ENCODE measurements around the gene ATL1. TPM values are rescaled to one million over a fixed set of nuclear protein-coding genes. Genes with fewer than 3 reads are reported as not detected.

The ATL1 gene
- total and polyA plus RNA-seq, 2 of the 8 experiments (the other 6 are each of a cell fraction or from before 2014, with no cell fraction given), result 4.0 to 5.9 TPM

- Histone ChIP-seq H4K8ac (ENCODE audit: extremely low read depth, insufficient read depth, low read length) (no peak overlapping the region), H3K14ac (ENCODE audit: insufficient read length) (no peak overlapping the region), H2BK5ac (ENCODE audit: low read depth, low read length) (no peak overlapping the region), H3K23me2 (ENCODE audit: low read depth, low read length) (no peaks in the 10 kb centered on the region), H3K27ac (ENCODE audit: low read depth, low read length) (no peak overlapping the region), H2AK5ac (ENCODE audit: low read depth, low read length) (no peak overlapping the region), H3K36me3 (ENCODE audit: control insufficient read depth in 2 of 4, insufficient read depth in 4 of 4, low read length in 3 of 4) (no peaks in the 10 kb centered on the region), H2BK120ac (replicated peaks; ENCODE audit: low read depth, low read length) (no peak overlapping the region), H3K4ac (replicated peaks; ENCODE audit: insufficient read length, low read depth, low read length) (no peak overlapping the region), H2BK20ac (ENCODE audit: low read length) (no peak overlapping the region), H4K91ac (replicated peaks; ENCODE audit: insufficient read length, low read length) (no peak overlapping the region), H3K4me2 (ENCODE audit: insufficient read depth in 1 of 2, low read depth in 2 of 2, low read length in 2 of 2) (no peak overlapping the region), H2AFZ (ENCODE audit: low read length) (no peak overlapping the region), H4K5ac (ENCODE audit: insufficient read length, low read depth, low read length) (no peak overlapping the region), H4K20me1 (replicated peaks in 1 of 2; ENCODE audit: control insufficient read depth in 1 of 2, insufficient read depth in 2 of 2, low read length in 2 of 2) (no peaks in the 10 kb centered on the region), H3K79me1 (ENCODE audit: low read depth, low read length) (no peaks in the 10 kb centered on the region), H3K9ac (replicated peaks in 1 of 4; ENCODE audit: extremely low read depth in 1 of 4, low read depth in 3 of 4, low read length in 3 of 4) (no peak overlapping the region), H2BK15ac (ENCODE audit: low read length) (no peak overlapping the region), H3K56ac (replicated peaks; ENCODE audit: insufficient read length, low read depth, low read length) (no peak overlapping the region), H3K27me3 (replicated peaks in 1 of 4; ENCODE audit: control insufficient read depth in 3 of 4, extremely low read depth in 1 of 4, insufficient read depth in 3 of 4, low read length in 3 of 4) (no peaks in the 10 kb centered on the region), H3K4me3 (ENCODE audit: extremely low read depth in 1 of 4, insufficient read depth in 2 of 4, low read depth in 3 of 4, low read length in 4 of 4) (no peak overlapping the region), H2BK12ac (ENCODE audit: low read depth, low read length) (no peak overlapping the region), H3K79me2 (ENCODE audit: control insufficient read depth in 1 of 2, insufficient read depth in 2 of 2, low read length in 2 of 2) (no peaks in the 10 kb centered on the region; a peak in 1 of 4 replicates), H3K18ac (ENCODE audit: extremely low read depth, low read length) (no peak overlapping the region), H3K23ac (ENCODE audit: insufficient read length) (no peak overlapping the region), H3K9me3 (ENCODE audit: insufficient read depth in 2 of 2, low read depth in 1 of 2, low read length in 1 of 2) (peaks cover 0 to 5% of the 10 kb centered on the region in 2 experiments; a peak in 2 of 4 replicates), H3K4me1 (replicated peaks in 1 of 4; ENCODE audit: control insufficient read depth in 3 of 4, insufficient read depth in 4 of 4, low read length in 3 of 4) (no peaks in the 10 kb centered on the region)
- TF ChIP-seq CBX5 (IDR thresholded peaks at IDR 0.05; ENCODE audit: low read depth, low read length) (no peak), JUND (IDR thresholded peaks at IDR 0.05; ENCODE audit: low read length) (no peak), TAF1 (IDR thresholded peaks at IDR 0.05; ENCODE audit: low read depth, low read length) (no peak), SP1 (IDR thresholded peaks at IDR 0.05; ENCODE audit: low read depth, low read length) (no peak), POU5F1 (IDR thresholded peaks at IDR 0.05; ENCODE audit: low read depth, low read length) (no peak), TEAD4 (IDR thresholded peaks at IDR 0.05; ENCODE audit: low read depth, low read length) (no peak), SIX5 (IDR thresholded peaks at IDR 0.05; ENCODE audit: low read depth, low read length) (no peak), BCL11A (IDR thresholded peaks at IDR 0.05; ENCODE audit: low read depth in 2 of 2, low read length in 2 of 2) (no peak), MAFK (IDR thresholded peaks at IDR 0.05; ENCODE audit: low read depth, low read length) (no peak), POLR2AphosphoS5 (IDR thresholded peaks at IDR 0.05; ENCODE audit: low read depth, low read length) (no peak), CBX8 (IDR thresholded peaks at IDR 0.05; ENCODE audit: borderline replicate concordance, low read depth, low read length) (no peak)
- 85% methylated on average over 3 of the region's 3 CpGs; no CpG with 5 or more reads in 1 of the 2 experiments for WGBS, 2 experiments (ENCODE audit: extremely low coverage in 1 of 2, insufficient coverage in 1 of 2, insufficient read length in 1 of 2, insufficient replicate concordance in 2 of 2, low coverage in 1 of 2, low lambda C conversion rate in 2 of 2, missing lambda C conversion rate in 1 of 2)
- FAIRE-seq (no peak), DNase-seq (ENCODE audit: low read depth in 1 of 2, low spot score in 2 of 2) (no peak)
- CTCF ChIA-PET (ENCODE audit: partially characterized antibody), result no interaction called here
- POLR2A ChIA-PET (ENCODE audit: partially characterized antibody), result no interaction called here
Measured at GRCh38 chr14:50551877-50552276, 8.1 kb upstream of the ATL1 start.

Data from H1 (cell line).